DND-41 (cell line): Measurements from ENCODE around the gene FHIT.

ENCODE experiments used
- EZH2 ChIP-seq: IDR thresholded peaks from 3 replicates; pipeline ENCODE4 v1.6.1; 2012; ENCODE audit warnings: borderline replicate concordance, low read depth, mild to moderate bottlenecking, moderate library complexity, low read length, inconsistent platforms; ENCODE audit not compliant: severe bottlenecking
- TF ChIP-seq, protein P1 (sequence below): IDR thresholded peaks from 2 replicates; pipeline ENCODE4 v1.5.1; 2012; ENCODE audit warnings: borderline replicate concordance, low read length, moderate library complexity, mild to moderate bottlenecking; ENCODE audit not compliant: poor library complexity, severe bottlenecking; ENCODE audit errors: extremely low read depth

DNA sequence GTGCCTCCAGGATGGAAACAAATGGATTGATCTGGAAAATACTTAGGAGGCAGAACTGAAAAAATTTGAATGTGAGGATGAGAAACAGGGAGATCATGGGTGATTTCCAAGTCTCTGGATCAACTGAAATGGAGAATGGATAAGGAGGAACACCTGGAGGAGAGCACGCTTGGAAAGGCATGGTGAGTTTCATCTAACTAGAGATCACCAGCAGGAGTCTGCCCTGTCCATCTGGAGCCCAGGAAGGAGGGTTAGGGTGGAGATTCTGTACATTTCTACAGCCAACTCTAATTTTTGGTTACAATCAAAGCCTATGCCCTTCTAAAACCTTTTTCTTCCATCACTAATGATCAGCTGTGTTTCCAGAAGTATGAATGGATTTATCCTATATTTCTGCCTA lies 1205.6 kb downstream of the FHIT start:
- TF ChIP-seq, protein P1, sequence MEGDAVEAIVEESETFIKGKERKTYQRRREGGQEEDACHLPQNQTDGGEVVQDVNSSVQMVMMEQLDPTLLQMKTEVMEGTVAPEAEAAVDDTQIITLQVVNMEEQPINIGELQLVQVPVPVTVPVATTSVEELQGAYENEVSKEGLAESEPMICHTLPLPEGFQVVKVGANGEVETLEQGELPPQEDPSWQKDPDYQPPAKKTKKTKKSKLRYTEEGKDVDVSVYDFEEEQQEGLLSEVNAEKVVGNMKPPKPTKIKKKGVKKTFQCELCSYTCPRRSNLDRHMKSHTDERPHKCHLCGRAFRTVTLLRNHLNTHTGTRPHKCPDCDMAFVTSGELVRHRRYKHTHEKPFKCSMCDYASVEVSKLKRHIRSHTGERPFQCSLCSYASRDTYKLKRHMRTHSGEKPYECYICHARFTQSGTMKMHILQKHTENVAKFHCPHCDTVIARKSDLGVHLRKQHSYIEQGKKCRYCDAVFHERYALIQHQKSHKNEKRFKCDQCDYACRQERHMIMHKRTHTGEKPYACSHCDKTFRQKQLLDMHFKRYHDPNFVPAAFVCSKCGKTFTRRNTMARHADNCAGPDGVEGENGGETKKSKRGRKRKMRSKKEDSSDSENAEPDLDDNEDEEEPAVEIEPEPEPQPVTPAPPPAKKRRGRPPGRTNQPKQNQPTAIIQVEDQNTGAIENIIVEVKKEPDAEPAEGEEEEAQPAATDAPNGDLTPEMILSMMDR, result no peak
- TF ChIP-seq EZH2, result no peak
